ENCODE data around the gene NAP1L5.

NAP1L5 gene

DNA sequence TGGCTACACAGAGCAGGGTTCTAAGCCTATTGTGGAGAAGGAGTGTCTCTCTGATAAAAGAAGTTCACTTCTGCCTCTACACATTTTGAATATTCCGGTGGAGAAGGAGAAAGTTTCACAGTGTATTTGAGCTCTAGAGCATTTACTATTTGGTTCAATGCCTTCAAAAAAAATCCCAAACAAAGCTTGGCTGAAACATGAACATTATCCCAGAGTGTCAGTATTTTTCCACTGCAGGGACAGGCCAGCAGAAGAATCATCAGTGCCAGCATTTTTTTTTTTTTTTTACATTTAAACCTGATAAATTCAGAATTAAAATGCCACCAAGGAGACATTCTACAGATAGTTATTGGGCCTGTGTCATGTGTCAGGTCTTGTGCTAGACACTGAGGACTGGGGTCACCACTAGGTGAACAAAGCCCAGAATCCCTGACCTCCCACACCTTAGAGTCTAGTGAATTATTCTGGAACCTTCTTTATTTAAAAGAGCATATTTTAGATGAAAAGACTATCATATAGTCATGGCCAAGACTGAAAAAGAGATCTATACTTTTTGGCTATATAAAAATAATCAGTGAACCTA, 48.0 kb upstream of the NAP1L5 start:
- H3K9me3 ChIP-seq (ENCODE audit: insufficient read depth, low read length): no peaks in the 10 kb centered on the region

DNA sequence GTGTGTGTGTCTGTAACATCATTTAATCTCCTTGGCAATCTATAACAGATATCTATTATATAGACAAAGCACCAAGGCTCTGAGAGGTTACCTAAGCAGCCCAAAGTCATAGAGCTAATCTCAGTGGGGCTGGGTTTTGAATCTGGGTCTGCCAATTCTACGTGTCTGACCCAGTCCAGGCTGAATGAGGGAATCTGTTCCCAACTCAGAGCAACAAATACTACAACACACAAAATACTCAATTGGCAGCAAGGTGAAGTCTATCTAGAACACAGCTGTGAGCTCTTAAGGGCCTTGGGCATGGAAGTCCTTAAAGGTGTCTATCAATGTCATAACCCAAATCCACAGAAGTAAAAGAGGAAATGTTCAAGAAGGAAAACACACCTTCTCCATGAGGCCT, 47.5 kb upstream of the NAP1L5 start:
- H3K9ac ChIP-seq (ENCODE audit: low read length): no peak overlapping the region

More for the DNA sequence above, 48.0 kb upstream of the NAP1L5 start:
- Histone ChIP-seq H3K4me3 (ENCODE audit: insufficient read depth, low read length, poor library complexity, severe bottlenecking) (no peak overlapping the region), H4K20me1 (ENCODE audit: low read depth, low read length) (no peaks in the 10 kb centered on the region), H3K36me3 (ENCODE audit: low read length) (no peaks in the 10 kb centered on the region), H3K79me2 (ENCODE audit: insufficient read depth, low read length) (no peaks in the 10 kb centered on the region), H3K27ac (ENCODE audit: low read depth, low read length) (no peak overlapping the region), H3K9me2 (replicated peaks; ENCODE audit: insufficient read depth, low read length) (no peaks in the 10 kb centered on the region), H3F3A (ENCODE audit: insufficient read depth) (no peaks in the 10 kb centered on the region), H3K27me3 (ENCODE audit: low read length) (no peaks in the 10 kb centered on the region), H3K4me2 (ENCODE audit: low read depth, low read length, poor library complexity, severe bottlenecking) (no peak overlapping the region), H2AFZ (ENCODE audit: low read depth, low read length, severe bottlenecking) (no peak overlapping the region), H3K9ac (ENCODE audit: low read length) (no peak overlapping the region)
- TF ChIP-seq, protein P1, sequence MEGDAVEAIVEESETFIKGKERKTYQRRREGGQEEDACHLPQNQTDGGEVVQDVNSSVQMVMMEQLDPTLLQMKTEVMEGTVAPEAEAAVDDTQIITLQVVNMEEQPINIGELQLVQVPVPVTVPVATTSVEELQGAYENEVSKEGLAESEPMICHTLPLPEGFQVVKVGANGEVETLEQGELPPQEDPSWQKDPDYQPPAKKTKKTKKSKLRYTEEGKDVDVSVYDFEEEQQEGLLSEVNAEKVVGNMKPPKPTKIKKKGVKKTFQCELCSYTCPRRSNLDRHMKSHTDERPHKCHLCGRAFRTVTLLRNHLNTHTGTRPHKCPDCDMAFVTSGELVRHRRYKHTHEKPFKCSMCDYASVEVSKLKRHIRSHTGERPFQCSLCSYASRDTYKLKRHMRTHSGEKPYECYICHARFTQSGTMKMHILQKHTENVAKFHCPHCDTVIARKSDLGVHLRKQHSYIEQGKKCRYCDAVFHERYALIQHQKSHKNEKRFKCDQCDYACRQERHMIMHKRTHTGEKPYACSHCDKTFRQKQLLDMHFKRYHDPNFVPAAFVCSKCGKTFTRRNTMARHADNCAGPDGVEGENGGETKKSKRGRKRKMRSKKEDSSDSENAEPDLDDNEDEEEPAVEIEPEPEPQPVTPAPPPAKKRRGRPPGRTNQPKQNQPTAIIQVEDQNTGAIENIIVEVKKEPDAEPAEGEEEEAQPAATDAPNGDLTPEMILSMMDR (IDR thresholded peaks at IDR 0.05; ENCODE audit: insufficient read depth, low read length, poor library complexity, severe bottlenecking): no peak
- no peak for TF ChIP-seq EZH2phosphoT487 (conservative IDR thresholded peaks at IDR 0.05; ENCODE audit: low read length)

DNA sequence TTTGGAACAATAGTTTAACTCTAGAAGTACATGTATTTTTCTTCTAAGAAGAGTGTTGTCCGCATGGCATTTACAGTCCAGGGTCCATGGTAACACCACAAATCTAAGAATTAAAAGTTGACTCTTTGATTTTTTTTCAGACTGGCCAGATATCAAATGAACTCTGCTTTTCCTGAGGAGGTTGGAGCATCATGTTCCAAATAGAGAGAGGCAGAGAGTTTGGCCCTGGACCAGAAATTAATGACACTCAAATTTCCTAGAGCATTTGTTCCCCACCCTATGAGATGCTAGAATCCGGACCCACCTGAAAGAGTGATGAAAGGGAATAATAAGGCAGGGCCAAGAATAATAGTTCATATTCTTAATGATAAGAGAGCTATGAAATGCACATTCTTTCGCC, 47.0 kb upstream of the NAP1L5 start:
- Histone ChIP-seq H3K27ac (ENCODE audit: low read depth, low read length) (no peak overlapping the region), H3K9ac (ENCODE audit: low read length) (no peak overlapping the region), H2AFZ (ENCODE audit: low read depth, low read length, severe bottlenecking) (no peak overlapping the region), H3K4me2 (ENCODE audit: low read depth, low read length, poor library complexity, severe bottlenecking) (no peak overlapping the region), H3K9me3 (ENCODE audit: insufficient read depth, low read length) (no peaks in the 10 kb centered on the region), H3K27me3 (ENCODE audit: low read length) (no peaks in the 10 kb centered on the region), H3K9me2 (replicated peaks; ENCODE audit: insufficient read depth, low read length) (no peaks in the 10 kb centered on the region), H3K4me3 (ENCODE audit: insufficient read depth, low read length, poor library complexity, severe bottlenecking) (no peak overlapping the region), H3K36me3 (ENCODE audit: low read length) (no peaks in the 10 kb centered on the region), H3F3A (ENCODE audit: insufficient read depth) (no peaks in the 10 kb centered on the region), H3K79me2 (ENCODE audit: insufficient read depth, low read length) (no peaks in the 10 kb centered on the region), H4K20me1 (ENCODE audit: low read depth, low read length) (no peaks in the 10 kb centered on the region)
- no peak for TF ChIP-seq EZH2phosphoT487 (conservative IDR thresholded peaks at IDR 0.05; ENCODE audit: low read length)
- TF ChIP-seq, protein P1 (IDR thresholded peaks at IDR 0.05; ENCODE audit: insufficient read depth, low read length, poor library complexity, severe bottlenecking): no peak

More for the DNA sequence above, 47.5 kb upstream of the NAP1L5 start:
- Histone ChIP-seq H3K4me3 (ENCODE audit: insufficient read depth, low read length, poor library complexity, severe bottlenecking) (no peak overlapping the region), H3K9me2 (replicated peaks; ENCODE audit: insufficient read depth, low read length) (no peaks in the 10 kb centered on the region), H3K27ac (ENCODE audit: low read depth, low read length) (no peak overlapping the region), H3K36me3 (ENCODE audit: low read length) (no peaks in the 10 kb centered on the region), H3K9me3 (ENCODE audit: insufficient read depth, low read length) (no peaks in the 10 kb centered on the region), H3K4me2 (ENCODE audit: low read depth, low read length, poor library complexity, severe bottlenecking) (no peak overlapping the region), H3F3A (ENCODE audit: insufficient read depth) (no peaks in the 10 kb centered on the region), H3K27me3 (ENCODE audit: low read length) (no peaks in the 10 kb centered on the region), H3K79me2 (ENCODE audit: insufficient read depth, low read length) (no peaks in the 10 kb centered on the region), H4K20me1 (ENCODE audit: low read depth, low read length) (no peaks in the 10 kb centered on the region), H2AFZ (ENCODE audit: low read depth, low read length, severe bottlenecking) (no peak overlapping the region)
- TF ChIP-seq, protein P1 (IDR thresholded peaks at IDR 0.05; ENCODE audit: insufficient read depth, low read length, poor library complexity, severe bottlenecking): no peak
- TF ChIP-seq EZH2phosphoT487 (conservative IDR thresholded peaks at IDR 0.05; ENCODE audit: low read length): no peak
